GM10847 (cell line): ENCODE data around the gene CCR6.

Experiments
- POLR2A ChIP-seq: IDR thresholded peaks from 2 replicates; pipeline ENCODE4 v1.6.1; 2011; ENCODE audit not compliant: insufficient read length; ENCODE audit errors: extremely low read depth

The CCR6 gene

DNA sequence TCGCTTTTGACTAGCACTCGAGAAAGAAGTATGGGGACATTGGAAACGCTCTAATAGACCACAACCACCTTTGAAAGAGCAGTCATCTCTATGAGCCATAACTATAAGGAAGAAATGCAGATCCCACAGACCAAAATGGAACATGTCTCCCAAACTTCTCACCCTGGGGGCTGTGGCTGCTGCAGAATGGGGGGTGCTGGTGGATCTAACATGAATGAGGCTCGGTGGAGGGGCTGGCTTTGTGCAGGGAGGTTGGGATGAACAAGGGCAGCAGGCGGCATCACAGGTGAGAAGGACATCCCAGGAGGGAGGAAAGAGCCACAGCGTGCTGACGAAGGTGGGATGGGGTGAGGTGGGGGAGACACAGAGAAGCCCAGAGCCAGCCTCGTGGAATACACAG is 10.5 kb upstream of the CCR6 start:
- no peak for TF ChIP-seq POLR2A

DNA sequence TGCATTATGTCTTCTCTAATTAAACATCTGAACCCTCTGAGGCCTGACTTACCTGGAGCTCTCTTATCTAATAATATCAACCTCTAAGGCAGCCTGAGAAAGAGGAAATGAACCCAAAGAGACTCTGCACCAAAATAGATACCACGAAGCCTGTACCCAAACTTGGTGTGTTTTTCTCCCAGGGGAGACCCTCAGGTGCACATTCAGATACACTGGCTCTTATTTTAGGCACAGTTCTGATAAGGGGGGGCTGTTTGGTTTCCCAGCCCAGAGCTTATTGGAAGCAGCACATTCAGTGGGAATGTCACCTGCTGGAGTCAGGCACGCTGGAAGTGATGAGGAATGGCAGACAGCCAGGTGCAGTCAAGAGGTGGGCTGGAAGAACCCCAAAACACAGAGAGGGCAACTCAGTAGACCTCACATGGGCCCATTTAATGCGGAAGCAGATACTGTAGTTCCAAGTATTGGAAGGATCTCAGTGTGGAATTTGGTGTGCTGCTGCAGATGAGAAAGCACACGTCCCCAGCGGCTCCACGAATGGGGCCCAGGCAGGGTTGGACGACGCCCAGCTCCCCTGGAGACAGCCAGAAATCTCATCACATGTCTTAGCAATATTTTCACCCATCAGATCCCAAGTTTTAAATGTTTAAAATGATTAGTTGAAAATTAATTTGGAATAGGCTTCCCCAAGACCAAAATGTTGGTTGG is 9.7 kb upstream of the CCR6 start:
- peak; percentile 18 for TF ChIP-seq POLR2A

DNA sequence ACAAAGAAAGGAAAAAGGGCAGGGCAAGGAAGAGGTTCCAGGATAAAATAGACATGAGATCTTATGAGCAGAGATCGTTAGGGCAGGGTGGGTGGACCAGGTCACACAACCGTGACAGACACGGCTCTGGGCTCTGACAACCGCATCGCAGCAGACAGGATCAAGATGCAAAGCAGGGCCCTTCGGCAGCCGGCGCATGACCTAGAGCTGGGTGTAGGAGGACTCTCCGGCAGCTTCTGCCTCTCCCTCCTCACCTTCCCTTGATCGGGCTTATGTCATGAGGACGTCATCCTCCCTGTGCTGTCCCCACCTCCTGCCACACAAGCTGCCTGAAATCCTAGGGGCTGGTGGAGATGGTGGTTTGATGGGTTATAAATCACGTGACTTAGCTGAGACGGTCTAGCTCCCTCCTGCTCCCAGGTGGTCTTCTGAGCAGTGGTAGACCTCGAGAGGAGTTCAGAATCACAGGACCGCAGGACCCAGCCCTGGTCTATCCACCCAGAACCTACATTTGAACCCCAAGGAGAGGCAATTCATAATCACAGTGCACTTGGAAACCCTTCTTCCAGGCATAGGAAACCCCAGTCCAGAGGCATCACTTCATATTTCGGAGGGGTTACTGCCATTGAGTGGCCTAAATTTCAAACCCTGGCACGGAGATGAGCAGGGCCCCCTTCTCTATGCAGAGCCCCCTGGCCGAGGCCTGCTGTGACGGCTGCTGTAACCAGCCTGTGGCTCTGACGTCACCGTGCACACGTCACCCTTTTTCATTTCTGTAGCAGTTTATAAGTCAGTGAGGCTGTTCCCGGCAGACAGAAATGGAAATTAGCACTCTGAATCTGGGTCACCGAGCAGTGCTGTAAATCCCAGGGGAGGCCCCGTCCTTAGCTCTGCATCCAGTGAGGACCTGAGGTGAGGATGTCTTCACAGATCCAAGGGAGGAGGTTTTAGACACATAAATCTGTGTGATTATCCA is 8.7 kb upstream of the CCR6 start:
- peak; percentile 53 for TF ChIP-seq POLR2A

DNA sequence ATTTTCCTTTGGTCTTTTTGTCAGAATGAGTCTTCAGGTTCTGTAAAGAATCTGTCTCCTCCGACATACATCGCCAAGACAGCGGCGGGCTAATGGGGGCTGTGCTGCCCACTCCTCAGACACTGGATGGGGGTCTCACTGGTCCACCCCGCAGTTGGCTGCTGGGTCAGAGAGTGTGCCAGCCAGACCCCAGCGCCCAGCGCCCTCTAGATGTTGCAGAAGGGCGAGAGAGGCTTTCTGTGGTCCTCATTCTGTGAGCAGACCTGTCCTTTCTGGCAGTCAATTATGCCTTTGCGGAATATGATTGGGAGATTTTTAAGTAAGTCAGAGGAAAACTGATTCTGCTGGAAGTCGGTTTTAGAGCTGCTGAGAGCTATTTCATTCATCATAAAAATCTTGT is 7.8 kb upstream of the CCR6 start:
- TF ChIP-seq POLR2A: no peak

DNA sequence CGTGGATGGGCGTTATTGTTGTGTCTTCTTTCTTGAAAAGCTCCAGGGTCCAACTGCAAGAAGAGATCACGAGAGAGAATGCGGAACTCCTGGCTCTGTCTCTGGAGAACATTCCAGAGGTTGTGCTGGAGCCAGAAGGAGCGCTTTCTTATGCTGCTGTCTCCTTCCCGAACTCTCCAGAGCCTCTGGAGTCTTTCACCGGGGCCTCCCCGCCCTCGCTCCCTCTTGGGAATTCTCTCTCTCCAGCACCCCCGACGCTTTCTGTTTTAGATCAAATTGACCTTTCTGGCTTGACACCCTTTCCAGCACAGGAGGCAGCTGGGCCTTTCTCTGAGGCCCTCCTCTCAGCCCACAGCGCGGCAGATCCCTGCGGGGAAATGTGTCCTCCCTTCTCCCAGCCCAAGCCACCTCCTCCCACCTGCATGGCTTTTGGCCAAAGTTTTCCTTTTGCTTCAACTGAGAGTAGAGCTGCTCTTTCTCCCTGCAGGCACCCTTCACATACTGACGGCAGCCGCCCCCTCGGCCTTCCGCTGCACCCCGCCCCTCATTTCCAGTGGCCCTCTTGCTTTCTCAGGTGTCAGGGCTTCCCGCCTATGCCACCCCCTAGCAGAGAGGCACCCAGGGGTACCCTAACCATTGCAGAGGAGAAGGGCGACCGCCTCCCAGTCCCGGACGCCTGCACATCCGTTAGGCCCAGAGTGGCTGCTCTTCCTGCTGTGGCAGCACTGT is 6.6 kb upstream of the CCR6 start:
- TF ChIP-seq POLR2A: no peak

DNA sequence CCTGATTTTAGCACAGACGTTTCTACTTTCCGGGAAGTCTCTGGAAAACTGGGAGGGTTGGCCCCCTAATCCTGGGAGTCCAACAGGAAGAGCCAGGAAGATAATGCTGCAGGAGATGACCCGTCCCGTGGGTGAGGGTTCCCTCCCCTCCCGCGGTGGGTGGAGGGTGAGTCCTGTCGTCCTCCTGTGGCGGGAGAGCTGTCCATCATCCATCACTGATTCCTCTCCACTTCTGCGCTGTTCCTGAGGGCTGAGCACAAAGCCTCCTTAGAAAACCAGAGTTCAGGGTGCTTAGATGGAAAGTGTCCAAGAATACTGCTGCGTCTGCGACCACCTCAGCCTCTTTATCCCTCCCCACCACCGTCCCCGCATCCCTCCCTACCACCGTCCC is 6.1 kb upstream of the CCR6 start:
- no peak for TF ChIP-seq POLR2A

DNA sequence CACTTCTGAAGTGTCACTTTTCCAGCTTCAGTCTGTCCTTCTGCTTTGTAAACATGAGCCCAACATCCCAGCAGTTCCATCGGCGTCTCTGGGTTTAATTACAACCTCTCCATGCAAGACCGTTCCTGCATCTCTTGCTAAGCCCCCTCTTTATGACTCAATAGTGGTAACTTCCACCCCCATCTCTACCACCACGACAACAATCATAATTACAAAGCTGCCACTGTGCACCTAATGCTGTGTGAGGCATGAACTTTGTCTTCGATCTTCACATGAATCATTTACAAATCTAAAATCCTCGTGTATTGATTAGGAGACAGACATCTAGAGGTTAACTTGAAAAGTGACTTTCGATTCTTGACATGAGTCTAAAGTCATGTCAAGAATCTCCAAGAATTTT is 4.9 kb upstream of the CCR6 start:
- no peak for TF ChIP-seq POLR2A

DNA sequence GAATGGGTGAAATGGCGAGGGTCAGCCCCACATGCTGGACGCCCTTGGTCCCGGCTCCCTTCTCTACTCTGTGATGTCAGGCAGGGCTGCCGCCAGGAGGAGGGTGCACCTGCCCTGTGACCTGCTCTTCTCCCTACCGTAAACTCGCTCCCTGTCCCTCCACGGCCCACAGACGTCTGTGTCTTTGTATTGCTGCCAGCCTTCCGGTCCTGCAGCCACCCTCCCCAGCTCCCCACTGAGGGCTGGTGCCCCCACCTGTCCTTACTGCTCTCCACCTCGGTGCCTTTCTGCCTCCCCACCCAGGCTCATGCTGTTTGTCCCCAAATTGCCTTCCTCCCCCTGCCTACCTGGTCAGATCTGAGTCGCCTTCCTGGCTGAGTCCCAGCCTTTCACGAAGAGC is 4.1 kb upstream of the CCR6 start:
- no peak for TF ChIP-seq POLR2A

DNA sequence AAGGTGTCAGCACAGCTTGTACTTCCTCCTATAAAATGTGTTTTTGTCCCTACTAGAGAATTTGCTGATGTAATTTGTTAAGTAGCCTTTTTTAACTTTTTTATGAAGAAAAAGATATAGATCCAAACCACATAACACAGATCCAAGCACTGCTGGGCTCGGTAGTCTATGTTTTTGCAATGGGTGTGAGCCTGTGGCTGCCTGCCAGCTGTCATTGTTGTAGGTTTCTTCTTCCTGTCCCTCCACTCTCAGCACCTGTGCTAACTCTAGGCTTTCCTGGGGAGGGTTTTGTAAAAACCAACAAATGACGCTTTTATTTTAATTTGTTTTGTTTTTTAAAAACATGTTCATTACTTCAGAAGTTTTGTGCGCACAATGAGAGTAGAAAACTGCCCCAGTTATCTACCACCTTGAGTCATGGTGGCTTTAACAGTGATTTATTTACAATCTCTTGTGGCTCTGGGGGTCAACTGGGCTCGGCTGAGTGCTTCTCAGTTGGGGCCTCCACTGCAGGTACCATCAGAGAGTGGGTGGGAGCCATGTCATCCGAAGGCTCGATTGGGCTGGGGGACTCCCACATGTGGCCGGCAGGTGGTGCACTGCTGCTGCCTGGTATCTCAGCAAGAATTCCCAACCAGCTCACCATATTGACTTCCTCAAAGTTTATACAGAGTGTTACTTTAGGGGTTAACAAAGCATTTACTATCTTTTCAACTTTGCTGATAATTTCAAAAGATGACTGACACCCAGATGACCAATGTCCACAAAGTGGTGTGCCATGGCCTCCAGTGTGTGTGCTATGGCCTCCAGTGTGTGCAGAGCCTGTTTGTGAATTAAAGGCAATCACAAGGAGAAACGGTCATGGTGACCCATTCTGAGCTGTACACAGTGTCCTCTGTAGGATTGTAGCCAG is 3.0 kb upstream of the CCR6 start:
- TF ChIP-seq POLR2A: no peak

DNA sequence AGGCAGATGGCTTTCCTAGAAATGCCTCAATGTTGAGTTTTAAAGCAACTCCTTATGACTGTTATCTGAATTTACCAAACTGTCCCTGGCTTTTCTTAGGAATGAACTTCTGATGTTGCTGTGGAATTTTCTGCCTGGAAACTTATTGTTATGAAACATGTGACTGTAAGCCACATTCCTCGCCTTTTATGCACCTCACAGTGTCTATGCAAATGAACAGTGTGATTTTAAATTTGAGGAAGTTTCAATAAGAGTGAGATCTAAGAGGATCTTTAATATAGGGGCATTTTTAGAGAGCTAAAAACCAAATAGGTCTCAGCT is 2.4 kb upstream of the CCR6 start:
- no peak for TF ChIP-seq POLR2A

DNA sequence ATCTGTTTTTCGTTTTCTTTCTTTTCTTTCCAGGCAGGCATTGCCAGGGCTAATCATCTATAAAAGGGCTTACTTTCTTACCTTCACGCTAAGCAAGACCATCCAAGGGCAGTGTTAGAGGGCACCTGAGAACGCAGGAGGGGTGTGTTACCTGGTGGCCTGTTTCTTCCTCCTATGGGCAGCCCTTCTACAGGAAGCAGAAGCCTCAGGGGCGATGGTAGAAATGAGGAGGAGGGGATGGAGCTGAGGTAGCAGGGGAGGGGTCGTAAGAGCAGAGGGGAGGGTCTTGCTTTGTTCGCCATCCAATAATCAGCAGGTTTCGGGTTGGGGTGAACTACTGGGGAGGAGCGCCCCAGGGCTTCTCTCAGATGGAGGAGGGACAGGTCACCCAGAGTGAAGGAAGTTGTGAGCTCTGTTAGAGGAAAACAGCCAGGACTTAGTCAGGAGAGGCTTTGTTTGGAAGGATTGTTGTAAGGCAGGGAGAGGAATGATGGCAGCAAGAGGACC is 1.5 kb upstream of the CCR6 start:
- TF ChIP-seq POLR2A: no peak

DNA sequence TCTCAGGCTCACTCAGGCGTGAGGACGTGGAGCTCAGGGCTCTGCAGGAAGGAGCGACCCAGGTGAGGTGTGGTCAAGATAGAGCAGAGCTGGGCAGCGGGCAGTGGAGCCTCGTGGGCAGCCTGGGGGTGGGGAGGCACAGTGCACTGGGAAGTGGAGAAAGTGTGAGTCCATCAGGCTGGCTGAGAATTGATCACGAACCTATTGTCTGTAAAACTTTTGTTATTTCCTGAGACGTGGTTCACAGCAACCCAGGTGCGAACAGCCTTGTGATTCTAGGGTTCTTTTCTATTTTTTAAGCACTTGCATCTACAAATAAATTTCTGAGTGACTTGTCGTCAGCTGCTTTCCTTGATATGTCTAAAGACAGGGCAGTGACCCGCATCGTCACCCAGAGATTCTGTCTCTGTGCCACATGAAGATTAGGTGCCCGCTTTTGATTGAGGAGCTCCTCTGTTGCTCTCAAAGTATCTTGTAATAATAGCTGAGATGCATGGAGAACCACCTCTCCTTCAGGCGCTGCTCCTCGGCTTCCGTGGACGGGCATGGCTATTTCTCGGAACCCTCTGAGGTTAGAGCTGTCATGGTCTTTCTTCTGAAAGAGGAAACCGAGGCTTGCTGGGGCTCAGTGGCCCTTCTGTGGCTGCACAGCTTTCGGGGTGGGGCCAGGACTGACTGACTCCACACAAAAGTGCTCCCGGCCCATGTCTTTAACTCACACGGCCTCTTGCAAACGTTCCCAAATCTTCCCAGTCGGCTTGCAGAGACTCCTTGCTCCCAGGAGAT is 662 bp upstream of the CCR6 start:
- no peak for TF ChIP-seq POLR2A

DNA sequence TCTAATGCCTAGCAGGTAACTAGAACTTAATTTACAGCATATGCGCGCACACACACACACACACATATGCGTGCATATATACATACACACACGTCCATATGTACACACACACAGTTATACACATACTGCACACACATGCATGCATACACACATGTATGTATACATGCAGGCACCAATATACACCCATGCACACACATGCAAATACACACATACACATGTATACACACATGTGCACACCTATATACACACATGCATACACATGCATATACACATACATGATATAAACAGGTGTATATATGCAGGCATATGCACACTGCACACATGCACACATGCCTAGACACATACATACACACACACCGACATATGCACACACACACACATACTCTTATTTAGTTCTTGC is 1.9 kb downstream of the CCR6 start:
- TF ChIP-seq POLR2A: no peak

DNA sequence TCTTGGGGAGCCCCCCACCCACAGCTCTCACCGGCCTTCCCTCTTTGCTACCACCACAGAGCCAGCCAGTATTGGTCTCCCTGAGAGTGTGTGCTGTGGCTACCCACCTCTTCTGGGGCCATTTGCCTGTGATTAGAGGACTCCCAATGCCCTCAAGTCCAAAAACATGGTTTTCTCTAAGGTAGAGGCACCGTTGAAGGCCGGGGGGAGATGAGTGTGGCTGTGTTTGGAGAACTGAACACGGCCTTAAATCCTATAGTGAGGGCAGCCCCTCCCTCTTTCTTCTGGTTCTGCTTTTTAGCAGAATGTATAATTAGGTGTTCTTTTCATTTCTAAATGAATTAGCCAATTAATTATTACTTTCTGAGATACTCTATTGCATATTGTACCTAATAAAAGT is 2.5 kb downstream of the CCR6 start:
- no peak for TF ChIP-seq POLR2A
